Measurements from ENCODE around the gene C1orf105.

C1orf105 gene

DNA sequence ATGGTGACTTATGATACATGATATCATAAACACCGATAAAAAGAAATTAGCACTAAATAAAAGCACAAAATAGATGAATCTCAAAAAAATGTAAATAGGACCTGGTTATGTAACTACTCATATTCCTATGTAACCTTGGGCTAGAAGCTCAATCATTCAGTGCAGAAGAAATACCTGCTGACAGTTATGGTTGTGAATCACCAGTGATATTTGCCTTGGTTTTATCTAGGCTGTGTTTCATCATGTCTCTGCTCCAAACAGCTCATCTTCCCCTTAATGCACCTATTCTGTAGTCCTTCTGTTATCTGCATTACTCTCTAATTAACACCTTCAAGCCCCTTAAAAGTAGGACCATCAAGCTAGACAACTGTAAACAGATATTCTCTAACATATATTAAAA is 39.7 kb downstream of the C1orf105 start:
- Histone ChIP-seq H4K8ac (ENCODE audit: low read depth, low read length) (no peak overlapping the region), H3K9ac (ENCODE audit: low read length) (no peak overlapping the region), H3K79me2 (ENCODE audit: control insufficient read depth, insufficient read depth, low read length, poor library complexity) (no peaks in the 10 kb centered on the region), H4K91ac (ENCODE audit: low read depth, low read length) (no peak overlapping the region), H3K9me3 (ENCODE audit: insufficient read depth, low read depth, low read length) (no peaks in the 10 kb centered on the region), H3K23ac (ENCODE audit: low read length) (no peak overlapping the region), H2AK5ac (ENCODE audit: low read length) (no peak overlapping the region), H2BK12ac (ENCODE audit: low read length) (no peak overlapping the region), H3K4me3 (ENCODE audit: low read depth, low read length) (no peak overlapping the region), H3K18ac (ENCODE audit: low read length) (no peak overlapping the region), H2BK120ac (ENCODE audit: insufficient read depth, low read length, poor library complexity) (no peak overlapping the region), H2BK5ac (ENCODE audit: low read depth, low read length, poor library complexity) (no peak overlapping the region), H3K27me3 (ENCODE audit: insufficient read depth, low read length) (no peaks in the 10 kb centered on the region), H3K36me3 (ENCODE audit: control insufficient read depth in 1 of 2, insufficient read depth in 2 of 2, low read length in 2 of 2) (peaks cover 0 to 3% of the 10 kb centered on the region in 2 experiments), H3K14ac (ENCODE audit: low read length) (no peak overlapping the region), H3K4me1 (ENCODE audit: control insufficient read depth in 1 of 2, insufficient read depth in 2 of 2, low read length in 2 of 2) (peaks cover 0 to 2% of the 10 kb centered on the region in 2 experiments), H3K4me2 (ENCODE audit: low read length) (no peak overlapping the region), H3K27ac (ENCODE audit: low read depth, low read length) (no peak overlapping the region), H3K79me1 (ENCODE audit: low read length) (peaks cover 2% of the 10 kb centered on the region), H3K4ac (ENCODE audit: low read depth, low read length) (no peak overlapping the region), H4K12ac (ENCODE audit: low read depth, low read length) (no peak overlapping the region), H2AFZ (ENCODE audit: insufficient read depth, low read length, poor library complexity) (no peak overlapping the region)
- DNase-seq = peak in 1 of 2 donors; percentile 74
- no CpG with 5 or more reads among the region's 1 CpG for WGBS (ENCODE audit: extremely low coverage, insufficient coverage, insufficient read length)

DNA sequence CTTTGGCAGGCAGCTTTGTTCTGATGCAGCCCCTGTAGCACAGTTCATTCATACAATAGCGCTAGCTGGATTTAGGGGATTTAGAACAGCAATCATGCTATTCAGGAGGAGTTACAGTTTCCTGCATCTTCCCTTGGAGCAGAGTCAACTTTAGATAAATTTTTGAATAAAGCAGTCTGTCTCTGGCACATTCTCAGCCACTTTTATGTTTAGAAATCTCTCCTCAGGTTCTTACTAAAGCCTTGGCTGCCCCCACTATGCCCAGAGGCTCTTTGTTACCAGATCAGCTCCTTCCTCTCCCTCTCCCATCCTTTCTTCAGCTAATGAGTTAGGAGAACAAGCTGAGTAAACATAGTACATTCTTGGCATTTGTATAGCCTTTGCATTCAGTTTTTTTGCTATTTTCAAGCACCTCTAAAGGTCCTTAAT is 40.4 kb downstream of the C1orf105 start:
- H4K12ac ChIP-seq (ENCODE audit: low read depth, low read length) = no peak overlapping the region
- no peak overlapping the region for H4K91ac ChIP-seq (ENCODE audit: low read depth, low read length)
- no peak overlapping the region for H3K23ac ChIP-seq (ENCODE audit: low read length)
- no peak for DNase-seq
- no peaks in the 10 kb centered on the region for H3K79me2 ChIP-seq (ENCODE audit: control insufficient read depth, insufficient read depth, low read length, poor library complexity)
- no peak overlapping the region for H2AK5ac ChIP-seq (ENCODE audit: low read length)
- H3K79me1 ChIP-seq (ENCODE audit: low read length) = peaks cover 2% of the 10 kb centered on the region
- no peak overlapping the region for H2BK12ac ChIP-seq (ENCODE audit: low read length)
- peaks cover 0 to 3% of the 10 kb centered on the region in 2 experiments for H3K36me3 ChIP-seq (ENCODE audit: control insufficient read depth in 1 of 2, insufficient read depth in 2 of 2, low read length in 2 of 2)
- H3K4me1 ChIP-seq (ENCODE audit: control insufficient read depth in 1 of 2, insufficient read depth in 2 of 2, low read length in 2 of 2) = peaks cover 0 to 2% of the 10 kb centered on the region in 2 experiments
- H3K18ac ChIP-seq (ENCODE audit: low read length) = no peak overlapping the region
- H3K14ac ChIP-seq (ENCODE audit: low read length) = no peak overlapping the region
- H2BK5ac ChIP-seq (ENCODE audit: low read depth, low read length, poor library complexity) = peak overlapping the region; percentile 54
- WGBS (ENCODE audit: extremely low coverage, insufficient coverage, insufficient read length) = no CpG with 5 or more reads among the region's 1 CpG
- H3K4me3 ChIP-seq (ENCODE audit: low read depth, low read length) = no peak overlapping the region
- H2BK120ac ChIP-seq (ENCODE audit: insufficient read depth, low read length, poor library complexity) = peak overlapping the region; percentile 71
- H3K9me3 ChIP-seq (ENCODE audit: insufficient read depth, low read depth, low read length) = no peaks in the 10 kb centered on the region
- no peak overlapping the region for H3K9ac ChIP-seq (ENCODE audit: low read length)
- H3K27ac ChIP-seq (ENCODE audit: low read depth, low read length) = peak overlapping the region; percentile 77
- no peak overlapping the region for H2AFZ ChIP-seq (ENCODE audit: insufficient read depth, low read length, poor library complexity)
- no peak overlapping the region for H4K8ac ChIP-seq (ENCODE audit: low read depth, low read length)
- H3K4me2 ChIP-seq (ENCODE audit: low read length) = no peak overlapping the region
- no peaks in the 10 kb centered on the region for H3K27me3 ChIP-seq (ENCODE audit: insufficient read depth, low read length)
- no peak overlapping the region for H3K4ac ChIP-seq (ENCODE audit: low read depth, low read length)

GRCh38 chr1:172465617-172466016 is 45.1 kb downstream of the C1orf105 start:
- Histone ChIP-seq H3K14ac (ENCODE audit: low read length) (no peak overlapping the region), H3K36me3 (ENCODE audit: control insufficient read depth in 1 of 2, insufficient read depth in 2 of 2, low read length in 2 of 2) (no peaks in the 10 kb centered on the region), H3K79me2 (ENCODE audit: control insufficient read depth, insufficient read depth, low read length, poor library complexity) (no peaks in the 10 kb centered on the region), H3K79me1 (ENCODE audit: low read length) (peaks cover 12% of the 10 kb centered on the region), H3K27ac (ENCODE audit: low read depth, low read length) (no peak overlapping the region), H4K8ac (ENCODE audit: low read depth, low read length) (no peak overlapping the region), H3K4me3 (ENCODE audit: low read depth, low read length) (no peak overlapping the region), H2BK12ac (ENCODE audit: low read length) (no peak overlapping the region), H3K9me3 (ENCODE audit: insufficient read depth, low read depth, low read length) (no peaks in the 10 kb centered on the region), H3K23ac (ENCODE audit: low read length) (no peak overlapping the region), H2BK5ac (ENCODE audit: low read depth, low read length, poor library complexity) (no peak overlapping the region), H4K91ac (ENCODE audit: low read depth, low read length) (no peak overlapping the region), H4K12ac (ENCODE audit: low read depth, low read length) (no peak overlapping the region), H2BK120ac (ENCODE audit: insufficient read depth, low read length, poor library complexity) (no peak overlapping the region), H3K18ac (ENCODE audit: low read length) (no peak overlapping the region), H3K9ac (ENCODE audit: low read length) (no peak overlapping the region), H3K4ac (ENCODE audit: low read depth, low read length) (no peak overlapping the region), H3K27me3 (ENCODE audit: insufficient read depth, low read length) (no peaks in the 10 kb centered on the region), H3K4me2 (ENCODE audit: low read length) (no peak overlapping the region), H2AK5ac (ENCODE audit: low read length) (no peak overlapping the region), H3K4me1 (ENCODE audit: control insufficient read depth in 1 of 2, insufficient read depth in 2 of 2, low read length in 2 of 2) (peaks cover 7 to 16% of the 10 kb centered on the region in 2 experiments), H2AFZ (ENCODE audit: insufficient read depth, low read length, poor library complexity) (no peak overlapping the region)
- no peak for DNase-seq
- WGBS (ENCODE audit: extremely low coverage, insufficient coverage, insufficient read length) = no CpG with 5 or more reads among the region's 1 CpG

DNA sequence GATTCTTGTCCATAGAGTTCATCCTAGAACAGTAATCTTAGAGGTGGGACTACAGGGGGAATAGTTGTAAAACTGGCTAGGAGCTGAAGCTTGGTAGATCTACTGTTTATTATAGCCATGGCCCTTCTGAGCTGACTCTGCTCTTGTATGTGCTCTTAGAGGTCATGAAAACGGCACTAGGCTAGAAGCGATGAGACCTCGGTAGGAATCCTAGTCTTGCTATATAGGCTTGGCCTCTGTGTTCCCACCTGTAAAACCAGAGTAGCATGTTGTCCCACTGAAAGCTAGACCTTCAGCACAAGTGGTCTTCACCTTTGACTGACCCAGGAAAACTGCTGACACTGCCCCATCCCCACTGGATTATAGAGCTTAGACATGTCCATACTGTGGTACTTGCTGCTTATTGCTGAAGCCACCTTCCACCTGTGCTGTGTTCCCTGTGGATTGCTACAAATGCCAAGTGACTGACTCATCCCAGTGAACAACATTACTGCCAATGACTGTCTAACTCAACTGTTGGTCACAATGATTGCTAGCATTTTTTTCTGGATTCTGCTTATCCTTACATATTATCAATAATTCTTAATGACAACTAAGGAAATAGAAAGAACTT is 46.4 kb downstream of the C1orf105 start:
- no peaks in the 10 kb centered on the region for H3K27me3 ChIP-seq (ENCODE audit: insufficient read depth, low read length)
- H3K14ac ChIP-seq (ENCODE audit: low read length) = peak overlapping the region; percentile 28
- H3K4me1 ChIP-seq (ENCODE audit: control insufficient read depth in 1 of 2, insufficient read depth in 2 of 2, low read length in 2 of 2) = peaks cover 7 to 14% of the 10 kb centered on the region in 2 experiments
- peak overlapping the region; percentile 14 for H2BK5ac ChIP-seq (ENCODE audit: low read depth, low read length, poor library complexity)
- peak; percentile 28 to 72 for DNase-seq
- H2BK120ac ChIP-seq (ENCODE audit: insufficient read depth, low read length, poor library complexity) = peak overlapping the region; percentile 23
- peak overlapping the region; percentile 13 for H3K18ac ChIP-seq (ENCODE audit: low read length)
- H3K79me2 ChIP-seq (ENCODE audit: control insufficient read depth, insufficient read depth, low read length, poor library complexity) = no peaks in the 10 kb centered on the region
- no peak overlapping the region for H4K12ac ChIP-seq (ENCODE audit: low read depth, low read length)
- peak overlapping the region; percentile 5 for H3K4me3 ChIP-seq (ENCODE audit: low read depth, low read length)
- H2AFZ ChIP-seq (ENCODE audit: insufficient read depth, low read length, poor library complexity) = no peak overlapping the region
- no peak overlapping the region for H4K8ac ChIP-seq (ENCODE audit: low read depth, low read length)
- peak overlapping the region; percentile 42 for H2AK5ac ChIP-seq (ENCODE audit: low read length)
- H3K4ac ChIP-seq (ENCODE audit: low read depth, low read length) = no peak overlapping the region
- peak overlapping the region; percentile 87 for H2BK12ac ChIP-seq (ENCODE audit: low read length)
- H3K9ac ChIP-seq (ENCODE audit: low read length) = no peak overlapping the region
- H3K4me2 ChIP-seq (ENCODE audit: low read length) = no peak overlapping the region
- peak overlapping the region; percentile 50 for H4K91ac ChIP-seq (ENCODE audit: low read depth, low read length)
- peaks cover 12% of the 10 kb centered on the region for H3K79me1 ChIP-seq (ENCODE audit: low read length)
- no peak overlapping the region for H3K23ac ChIP-seq (ENCODE audit: low read length)
- no CpG with 5 or more reads among the region's 3 CpGs for WGBS (ENCODE audit: extremely low coverage, insufficient coverage, insufficient read length)
- H3K9me3 ChIP-seq (ENCODE audit: insufficient read depth, low read depth, low read length) = no peaks in the 10 kb centered on the region
- no peak overlapping the region for H3K27ac ChIP-seq (ENCODE audit: low read depth, low read length)
- no peaks in the 10 kb centered on the region for H3K36me3 ChIP-seq (ENCODE audit: control insufficient read depth in 1 of 2, insufficient read depth in 2 of 2, low read length in 2 of 2)

Data from trophoblast cell (in vitro differentiated cells and primary cell).